ENCODE results near the gene ATAD1.
"Not testable (repeated sequence)": the region's sequence is repeated elsewhere in the genome, so short reads cannot be mapped to it uniquely, and the experiment has no call there.

ATAD1 gene

GRCh38 chr10:87761892-87762291 lies 56.1 kb downstream of the ATAD1 start:
- FAIRE-seq, result peak; percentile 68
- peak; percentile 2 for DNase-seq (ENCODE audit: extremely low spot score, insufficient read length, low read depth)

GRCh38 chr10:87761153-87761552 lies 56.9 kb downstream of the ATAD1 start:
- DNase-seq (ENCODE audit: extremely low spot score, insufficient read length, low read depth) (no peak), FAIRE-seq (no peak)

GRCh38 chr10:87760195-87760905 lies 57.7 kb downstream of the ATAD1 start:
- DNase-seq (ENCODE audit: extremely low spot score, insufficient read length, low read depth) (no peak), FAIRE-seq (peak; percentile 63)

GRCh38 chr10:87759551-87759950 lies 58.5 kb downstream of the ATAD1 start:
- DNase-seq (ENCODE audit: extremely low spot score, insufficient read length, low read depth), result no peak

GRCh38 chr10:87757685-87758084 lies 60.3 kb downstream of the ATAD1 start:
- DNase-seq (ENCODE audit: extremely low spot score, insufficient read length, low read depth), result no peak
- FAIRE-seq, result no peak

More at GRCh38 chr10:87759551-87759950, 58.5 kb downstream of the ATAD1 start:
- FAIRE-seq, result peak; percentile 41

GRCh38 chr10:87753995-87754866 lies 63.8 kb downstream of the ATAD1 start:
- FAIRE-seq (no peak), DNase-seq (ENCODE audit: extremely low spot score, insufficient read length, low read depth) (no peak)

- no peak for FAIRE-seq
- DNase-seq (ENCODE audit: extremely low spot score, insufficient read length, low read depth), result no peak
These were observed 65.5 kb downstream of the ATAD1 start for GRCh38 chr10:87752566-87752965.

- no peak for DNase-seq (ENCODE audit: extremely low spot score, insufficient read length, low read depth)
- no peak for FAIRE-seq
These were observed 66.8 kb downstream of the ATAD1 start for GRCh38 chr10:87751274-87751673.

GRCh38 chr10:87750817-87751216 lies 67.2 kb downstream of the ATAD1 start:
- FAIRE-seq (peak; percentile 73), DNase-seq (ENCODE audit: extremely low spot score, insufficient read length, low read depth) (no peak)

- no peak for DNase-seq (ENCODE audit: extremely low spot score, insufficient read length, low read depth)
- FAIRE-seq, result peak; percentile 26
These were observed 67.9 kb downstream of the ATAD1 start for GRCh38 chr10:87750001-87750671.

GRCh38 chr10:87748244-87748643 lies 69.8 kb downstream of the ATAD1 start:
- FAIRE-seq, result not testable (repeated sequence)

GRCh38 chr10:87746911-87747310 lies 71.1 kb downstream of the ATAD1 start:
- no peak for FAIRE-seq
- no peak for DNase-seq (ENCODE audit: extremely low spot score, insufficient read length, low read depth)

More at GRCh38 chr10:87748244-87748643, 69.8 kb downstream of the ATAD1 start:
- not testable (repeated sequence) for DNase-seq (ENCODE audit: extremely low spot score, insufficient read length, low read depth)

GRCh38 chr10:87744606-87745005 lies 73.4 kb downstream of the ATAD1 start:
- FAIRE-seq, result no peak
- DNase-seq (ENCODE audit: extremely low spot score, insufficient read length, low read depth), result no peak

GRCh38 chr10:87742992-87743610 lies 74.9 kb downstream of the ATAD1 start:
- DNase-seq (ENCODE audit: extremely low spot score, insufficient read length, low read depth); FAIRE-seq: not testable (repeated sequence)

- FAIRE-seq (no peak), DNase-seq (ENCODE audit: extremely low spot score, insufficient read length, low read depth) (no peak)
These were observed 77.8 kb downstream of the ATAD1 start for GRCh38 chr10:87740254-87740655.

- FAIRE-seq (no peak), DNase-seq (ENCODE audit: extremely low spot score, insufficient read length, low read depth) (no peak)
These were observed 78.3 kb downstream of the ATAD1 start for GRCh38 chr10:87739703-87740102.

- FAIRE-seq; DNase-seq (ENCODE audit: extremely low spot score, insufficient read length, low read depth): not testable (repeated sequence)
These were observed 79.8 kb downstream of the ATAD1 start for GRCh38 chr10:87738253-87738652.

GRCh38 chr10:87734987-87735827 lies 82.8 kb downstream of the ATAD1 start:
- FAIRE-seq (peak; percentile 70), DNase-seq (ENCODE audit: extremely low spot score, insufficient read length, low read depth) (peak; percentile 14)

- DNase-seq (ENCODE audit: extremely low spot score, insufficient read length, low read depth) (no peak), FAIRE-seq (no peak)
These were observed 84.9 kb downstream of the ATAD1 start for GRCh38 chr10:87733081-87733480.
